NCI-H2227 (cell line): ENCODE data around the gene LRRIQ3.

Experiments used
- DNase-seq: peaks from one replicate; lab custom pipeline; 2025; ENCODE audit not compliant: unreplicated experiment; lab: John Stamatoyannopoulos, UW

Gene LRRIQ3

GRCh38 chr1:74113333-74113732 lies 84.6 kb downstream of the LRRIQ3 start:
- no peak for DNase-seq

- DNase-seq, result no peak
Observed at GRCh38 chr1:74107394-74107793, 90.6 kb downstream of the LRRIQ3 start.

GRCh38 chr1:74091371-74091770 lies 106.6 kb downstream of the LRRIQ3 start:
- DNase-seq, result no peak

- no peak for DNase-seq
Observed at GRCh38 chr1:74083128-74083527, 114.8 kb downstream of the LRRIQ3 start.

GRCh38 chr1:74065081-74065480 lies 132.9 kb downstream of the LRRIQ3 start:
- no peak for DNase-seq

- no peak for DNase-seq
Observed at GRCh38 chr1:74057719-74058118, 140.3 kb downstream of the LRRIQ3 start.

- no peak for DNase-seq
Observed at GRCh38 chr1:74053407-74053806, 144.6 kb downstream of the LRRIQ3 start.

- no peak for DNase-seq
Observed at GRCh38 chr1:74050386-74050785, 147.6 kb downstream of the LRRIQ3 start.

GRCh38 chr1:74038042-74038441 lies 159.9 kb downstream of the LRRIQ3 start:
- DNase-seq, result no peak

GRCh38 chr1:74012583-74012982 lies 185.4 kb downstream of the LRRIQ3 start:
- DNase-seq, result no peak

- no peak for DNase-seq
Observed at GRCh38 chr1:74011736-74012135, 186.2 kb downstream of the LRRIQ3 start.

- DNase-seq, result no peak
Observed at GRCh38 chr1:74010206-74010605, 187.8 kb downstream of the LRRIQ3 start.

- DNase-seq, result no peak
Observed at GRCh38 chr1:74005533-74005932, 192.4 kb downstream of the LRRIQ3 start.

- DNase-seq, result no peak
Observed at GRCh38 chr1:74003806-74004205, 194.2 kb downstream of the LRRIQ3 start.

GRCh38 chr1:73998348-73998959 lies 199.5 kb downstream of the LRRIQ3 start:
- DNase-seq, result peak; percentile 21

GRCh38 chr1:73980324-73981040 lies 217.5 kb downstream of the LRRIQ3 start:
- DNase-seq, result no peak

GRCh38 chr1:73979684-73980083 lies 218.3 kb downstream of the LRRIQ3 start:
- DNase-seq, result no peak

- DNase-seq, result no peak
Observed at GRCh38 chr1:73978964-73979363, 219.0 kb downstream of the LRRIQ3 start.
